HL-60/S4 treated with phorbol 12-myristate 13-acetate at 8.2 ng/mL for 4 days and 3 days (cell line): ENCODE data around the gene SMIM35.
"Not testable (repeated sequence)": the region's sequence is repeated elsewhere in the genome, so short reads cannot be mapped to it uniquely, and the experiment has no call there.

ENCODE experiments used
- in situ Hi-C: fragments of 300-500 bp; cut with MboI; formaldehyde crosslinking; loops from 2 replicates; pipeline ENCODE4 v1.15.0; 2022; ENCODE audit warnings: low sequenced_read_pairs

Gene SMIM35

GRCh38 chr11:118046051-118046963 lies 40.5 kb downstream of the SMIM35 start:
- in situ Hi-C loops, result no loop called here

GRCh38 chr11:118045191-118045590 lies 41.6 kb downstream of the SMIM35 start:
- in situ Hi-C loops, result no loop called here

- in situ Hi-C loops, result no loop called here
Observed at GRCh38 chr11:118042796-118043195, 44.0 kb downstream of the SMIM35 start.

GRCh38 chr11:118042141-118042540 lies 44.6 kb downstream of the SMIM35 start:
- in situ Hi-C loops, result no loop called here

GRCh38 chr11:118033443-118033842 lies 53.3 kb downstream of the SMIM35 start:
- in situ Hi-C loops, result no loop called here

GRCh38 chr11:118028626-118029025 lies 58.1 kb downstream of the SMIM35 start:
- in situ Hi-C loops, result no loop called here

- in situ Hi-C loops, result no loop called here
Observed at GRCh38 chr11:118027694-118028093, 59.1 kb downstream of the SMIM35 start.

- in situ Hi-C loops, result no loop called here
Observed at GRCh38 chr11:118021146-118021545, 65.6 kb downstream of the SMIM35 start.

GRCh38 chr11:118018401-118018800 lies 68.4 kb downstream of the SMIM35 start:
- in situ Hi-C loops, result no loop called here

GRCh38 chr11:118017631-118018315 lies 69.0 kb downstream of the SMIM35 start:
- in situ Hi-C loops, result no loop called here

GRCh38 chr11:118017111-118017510 lies 69.7 kb downstream of the SMIM35 start:
- in situ Hi-C loops, result no loop called here

- in situ Hi-C loops, result no loop called here
Observed at GRCh38 chr11:118016104-118016503, 70.7 kb downstream of the SMIM35 start.

- in situ Hi-C loops, result no loop called here
Observed at GRCh38 chr11:118015385-118015841, 71.3 kb downstream of the SMIM35 start.

GRCh38 chr11:118014022-118014421 lies 72.7 kb downstream of the SMIM35 start:
- in situ Hi-C loops, result no loop called here

GRCh38 chr11:118012083-118012669 lies 74.6 kb downstream of the SMIM35 start:
- in situ Hi-C loops, result no loop called here

- in situ Hi-C loops, result no loop called here
Observed at GRCh38 chr11:118010738-118011461, 75.9 kb downstream of the SMIM35 start.

GRCh38 chr11:118009864-118010737 lies 76.7 kb downstream of the SMIM35 start:
- in situ Hi-C loops, result no loop called here

- in situ Hi-C loops, result no loop called here
Observed at GRCh38 chr11:118008271-118008911, 78.4 kb downstream of the SMIM35 start.

- in situ Hi-C loops, result not testable (repeated sequence)
Observed at GRCh38 chr11:118007563-118008270, 79.0 kb downstream of the SMIM35 start.
